SK-N-SH (cell line): ENCODE measurements around the gene LAMTOR4. TPM values are rescaled to one million over a fixed set of nuclear protein-coding genes. Genes with fewer than 3 reads are reported as not detected.

Experiments used
- CTCF ChIA-PET: fragments of 300-600, 350-600 bp; formaldehyde crosslinking; extraction: SDS; loops from one replicate; lab custom pipeline; 2021; lab: Yijun Ruan, JAX
- POLR2A ChIA-PET: fragments of 350-600 bp; sonication (Branson Sonifier 250); formaldehyde crosslinking; extraction: SDS; loops from one replicate; lab custom pipeline; 2020; ENCODE audit warnings: antibody characterized with exemption, inconsistent platforms; lab: Yijun Ruan, JAX
- DNase-seq: peaks from one replicate; pipeline ENCODE4 v3.0.0; 2012
- H2AFZ ChIP-seq: fragments of 200-600 bp; sonication (generic); 2 replicates; pipeline ENCODE4 v1.8.1; 2016; ENCODE audit warnings: antibody characterized with exemption, mild to moderate bottlenecking, low read depth
- H3F3A ChIP-seq: fragments of 200-600 bp; sonication (generic); replicated peaks from 2 replicates; pipeline ENCODE3; 2016; ENCODE audit warnings: antibody characterized with exemption, mild to moderate bottlenecking; ENCODE audit not compliant: insufficient read depth
- H3K27ac ChIP-seq, 2 experiments: fragments of 200-500 bp in 1 of 2; fragments of 200-600 bp in 1 of 2; sonication (Bioruptor generic) in 1 of 2; sonication (generic), shearing (Covaris generic) in 1 of 2; 2 replicates each; pipeline versions ENCODE4 v1.5.1 to v1.6.1; 2014 to 2016; ENCODE audit warnings: low read depth in 2 of 2, inconsistent platforms in 1 of 2, low read length in 1 of 2, mild to moderate bottlenecking in 1 of 2, mixed read lengths in 1 of 2
- H3K27me3 ChIP-seq: fragments of 200-600 bp; sonication (generic), shearing (Covaris generic); 2 replicates; pipeline ENCODE4 v1.6.1; 2016; ENCODE audit warnings: mixed run types; ENCODE audit not compliant: insufficient read depth
- H3K36me3 ChIP-seq, 2 experiments: fragments of 200-500 bp in 1 of 2; fragments of 200-600 bp in 1 of 2; sonication (Bioruptor generic) in 1 of 2; sonication (generic) in 1 of 2; replicated peaks in 1 of 2; 2 replicates each; pipeline versions ENCODE3 to v1.5.1; 2014 to 2016; ENCODE audit warnings: low read length in 1 of 2, mild to moderate bottlenecking in 1 of 2; ENCODE audit not compliant: insufficient read depth in 2 of 2, control insufficient read depth in 1 of 2
- H3K4me1 ChIP-seq, 2 experiments: fragments of 200-500 bp in 1 of 2; fragments of 200-600 bp in 1 of 2; sonication (Bioruptor generic) in 1 of 2; sonication (generic), shearing (Covaris generic) in 1 of 2; 2 replicates each; pipeline versions ENCODE4 v1.5.1 to v1.6.1; 2014 to 2016; ENCODE audit warnings: low read depth in 1 of 2, low read length in 1 of 2, mixed run types in 1 of 2; ENCODE audit not compliant: insufficient read depth in 2 of 2, control insufficient read depth in 1 of 2
- H3K4me2 ChIP-seq: fragments of 200-600 bp; sonication (generic), shearing (Covaris generic); 2 replicates; pipeline ENCODE4 v1.6.1; 2017; ENCODE audit warnings: mixed run types
- H3K4me3 ChIP-seq, 2 experiments: fragments of 200-500 bp in 1 of 2; fragments of 200-600 bp in 1 of 2; sonication (Bioruptor generic) in 1 of 2; sonication (generic), shearing (Covaris generic) in 1 of 2; 2 replicates each; pipeline versions ENCODE4 v1.5.1 to v1.8.1; 2014 to 2016; ENCODE audit warnings: low read depth in 2 of 2, inconsistent platforms in 1 of 2, low read length in 1 of 2, mild to moderate bottlenecking in 1 of 2, mixed read lengths in 1 of 2, moderate library complexity in 1 of 2
- H3K79me2 ChIP-seq: fragments of 200-600 bp; sonication (generic); 2 replicates; pipeline ENCODE4 v1.8.1; 2017; ENCODE audit warnings: mild to moderate bottlenecking; ENCODE audit not compliant: insufficient read depth
- H3K9ac ChIP-seq: fragments of 200-600 bp; sonication (generic); 2 replicates; pipeline ENCODE4 v1.6.1; 2017; ENCODE audit warnings: mixed run types
- H3K9me2 ChIP-seq: fragments of 200-600 bp; sonication (generic); 2 replicates; pipeline ENCODE4 v1.6.1; 2017; ENCODE audit warnings: mixed run types
- H3K9me3 ChIP-seq: fragments of 200-600 bp; sonication (generic); 2 replicates; pipeline ENCODE4 v1.6.1; 2017; ENCODE audit warnings: mixed run types, mild to moderate bottlenecking, moderate library complexity
- H4K20me1 ChIP-seq: fragments of 200-600 bp; sonication (generic); 2 replicates; pipeline ENCODE4 v1.6.1; 2017; ENCODE audit warnings: mild to moderate bottlenecking, mixed run types; ENCODE audit not compliant: insufficient read depth
- ELF1 ChIP-seq: IDR thresholded peaks from 2 replicates; pipeline ENCODE4 v1.4.0; 2012
- EZH2phosphoT487 ChIP-seq: fragments of 200-600 bp; sonication (generic); IDR thresholded peaks from 2 replicates; pipeline ENCODE4 v1.6.1; 2017; ENCODE audit warnings: low read depth, mixed run types, mild to moderate bottlenecking, antibody characterized with exemption, moderate library complexity, borderline replicate concordance
- FOSL2 ChIP-seq: IDR thresholded peaks from 2 replicates; pipeline ENCODE4 v1.4.0; 2012; ENCODE audit warnings: low read depth, mild to moderate bottlenecking, moderate library complexity, borderline replicate concordance
- GABPA ChIP-seq: IDR thresholded peaks from 2 replicates; pipeline ENCODE4 v1.4.0; 2012; ENCODE audit warnings: low read depth, mild to moderate bottlenecking
- MEF2A ChIP-seq: IDR thresholded peaks from 2 replicates; pipeline ENCODE4 v1.4.0; 2012; ENCODE audit warnings: low read depth, borderline replicate concordance
- NFIC ChIP-seq: IDR thresholded peaks from 2 replicates; pipeline ENCODE4 v1.4.0; 2012; ENCODE audit warnings: borderline replicate concordance
- POLR2AphosphoS5 ChIP-seq: IDR thresholded peaks from 2 replicates; pipeline ENCODE4 v1.6.1; 2012; ENCODE audit warnings: low read depth, low read length
- YY1 ChIP-seq: IDR thresholded peaks from 2 replicates; pipeline ENCODE4 v1.4.0; 2012; ENCODE audit warnings: low read depth, mild to moderate bottlenecking
- WGBS: methylation state at CpG from one replicate; pipeline ENCODE4 v1.1.6; 2017; ENCODE audit warnings: low lambda C conversion rate; 5-methylcytosine and 5-hydroxymethylcytosine counted together
- polyA plus RNA-seq, 3 experiments: library from polyadenylated mRNA; depleted of rRNA; stranded (reverse); fragments of >200 nt; gene quantifications; 2 replicates each; pipeline ENCODE4 v1.2.3, GENCODE V29; 2012
- TF ChIP-seq, protein P1 (sequence below): IDR thresholded peaks from 2 replicates; pipeline ENCODE4 v1.6.1; 2012; ENCODE audit warnings: mild to moderate bottlenecking, low read depth, low read length, moderate library complexity
- TF ChIP-seq, protein P2 (sequence below): IDR thresholded peaks from 2 replicates; pipeline ENCODE4 v1.4.0; 2012; ENCODE audit warnings: low read depth, borderline replicate concordance

LAMTOR4 gene
- polyA plus RNA-seq, 1 of the 3 experiments (the other 2 are of a cell fraction): 630 TPM

DNA sequence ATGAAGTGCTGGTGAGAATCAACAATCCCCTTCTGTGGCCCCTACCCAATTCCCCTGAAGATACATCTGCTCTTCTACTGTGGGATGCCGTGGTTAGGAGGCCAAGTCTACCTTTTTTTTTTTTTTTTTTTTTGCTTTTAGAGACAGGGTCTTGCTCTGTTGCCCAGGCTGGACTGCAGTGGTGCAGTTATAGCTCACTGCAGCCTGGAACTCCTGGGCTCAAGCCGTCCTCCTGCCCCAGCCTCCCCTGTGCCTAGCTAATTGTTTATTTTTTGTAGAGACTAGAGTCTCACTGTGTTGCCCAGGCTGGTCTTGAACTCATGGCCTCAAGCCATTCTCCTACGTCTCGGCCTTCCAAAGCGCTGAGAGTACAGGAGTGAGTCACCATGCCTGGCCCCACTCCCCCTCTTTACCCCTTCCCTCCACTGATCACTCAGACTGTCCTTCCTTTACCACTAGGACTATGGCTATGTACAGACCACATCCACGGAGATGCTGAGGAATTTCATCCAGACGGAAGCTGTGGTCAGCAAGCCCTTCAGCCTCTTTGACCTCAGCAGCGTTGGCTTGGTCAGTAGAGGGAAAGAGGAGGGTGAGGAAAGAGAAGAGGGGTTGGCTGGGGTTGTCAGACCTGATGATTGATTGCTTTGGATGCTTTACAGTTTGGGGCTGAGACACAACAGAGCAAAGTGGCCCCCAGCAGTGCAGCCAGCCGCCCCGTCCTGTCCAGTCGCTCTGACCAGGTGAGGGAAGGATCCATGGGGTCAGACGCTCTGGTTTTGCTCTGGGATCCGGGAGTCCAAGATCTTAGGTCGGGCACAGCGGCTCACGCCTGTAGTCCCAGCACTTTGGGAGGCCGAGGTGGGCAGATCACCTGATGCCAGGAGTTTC is 45.5 kb upstream of the LAMTOR4 start (continued):
- TF ChIP-seq YY1: no peak
- TF ChIP-seq NFIC: peak; percentile 5; the same call in 1 of the 2 replicates
- TF ChIP-seq, protein P1, sequence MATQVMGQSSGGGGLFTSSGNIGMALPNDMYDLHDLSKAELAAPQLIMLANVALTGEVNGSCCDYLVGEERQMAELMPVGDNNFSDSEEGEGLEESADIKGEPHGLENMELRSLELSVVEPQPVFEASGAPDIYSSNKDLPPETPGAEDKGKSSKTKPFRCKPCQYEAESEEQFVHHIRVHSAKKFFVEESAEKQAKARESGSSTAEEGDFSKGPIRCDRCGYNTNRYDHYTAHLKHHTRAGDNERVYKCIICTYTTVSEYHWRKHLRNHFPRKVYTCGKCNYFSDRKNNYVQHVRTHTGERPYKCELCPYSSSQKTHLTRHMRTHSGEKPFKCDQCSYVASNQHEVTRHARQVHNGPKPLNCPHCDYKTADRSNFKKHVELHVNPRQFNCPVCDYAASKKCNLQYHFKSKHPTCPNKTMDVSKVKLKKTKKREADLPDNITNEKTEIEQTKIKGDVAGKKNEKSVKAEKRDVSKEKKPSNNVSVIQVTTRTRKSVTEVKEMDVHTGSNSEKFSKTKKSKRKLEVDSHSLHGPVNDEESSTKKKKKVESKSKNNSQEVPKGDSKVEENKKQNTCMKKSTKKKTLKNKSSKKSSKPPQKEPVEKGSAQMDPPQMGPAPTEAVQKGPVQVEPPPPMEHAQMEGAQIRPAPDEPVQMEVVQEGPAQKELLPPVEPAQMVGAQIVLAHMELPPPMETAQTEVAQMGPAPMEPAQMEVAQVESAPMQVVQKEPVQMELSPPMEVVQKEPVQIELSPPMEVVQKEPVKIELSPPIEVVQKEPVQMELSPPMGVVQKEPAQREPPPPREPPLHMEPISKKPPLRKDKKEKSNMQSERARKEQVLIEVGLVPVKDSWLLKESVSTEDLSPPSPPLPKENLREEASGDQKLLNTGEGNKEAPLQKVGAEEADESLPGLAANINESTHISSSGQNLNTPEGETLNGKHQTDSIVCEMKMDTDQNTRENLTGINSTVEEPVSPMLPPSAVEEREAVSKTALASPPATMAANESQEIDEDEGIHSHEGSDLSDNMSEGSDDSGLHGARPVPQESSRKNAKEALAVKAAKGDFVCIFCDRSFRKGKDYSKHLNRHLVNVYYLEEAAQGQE: no peak
- peak; percentile 22; the same call in 1 of the 2 replicates for TF ChIP-seq POLR2AphosphoS5
- no peak for TF ChIP-seq ELF1
- TF ChIP-seq FOSL2: peak; percentile 86; the same call in 1 of the 2 replicates
- TF ChIP-seq, all 33 proteins: peak for 6

DNA sequence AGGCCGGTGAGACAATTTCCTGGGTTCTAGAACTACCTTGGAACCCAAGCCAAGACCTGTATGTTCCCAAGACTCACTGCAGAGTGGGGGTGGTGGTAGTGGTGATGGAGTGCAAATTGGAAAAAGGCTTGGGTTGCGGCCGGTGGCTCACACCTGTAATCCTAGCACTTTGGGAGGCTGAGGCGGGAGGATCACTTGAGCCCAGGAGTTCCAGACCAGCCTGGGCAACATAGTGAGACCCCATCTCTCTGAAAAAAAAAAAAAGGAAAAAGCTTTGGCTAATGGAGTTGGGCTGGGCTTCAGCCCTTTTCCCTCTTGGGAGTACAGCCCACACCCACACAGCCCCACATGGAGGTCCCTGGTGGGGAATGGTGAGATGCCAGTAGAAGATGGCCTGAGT is 43.2 kb upstream of the LAMTOR4 start:
- H2AFZ ChIP-seq: no peak overlapping the region
- H3K36me3 ChIP-seq: peaks cover 32 to 39% of the 10 kb centered on the region in 2 experiments
- CTCF ChIA-PET: interaction anchor here (1.6 kb wide), 1 partner anchor 27 kb away, joined by 5 read pairs; no protein-coding TSS in a partner anchor

More for the DNA sequence above, 43.2 kb upstream of the LAMTOR4 start:
- TF ChIP-seq, protein P2, sequence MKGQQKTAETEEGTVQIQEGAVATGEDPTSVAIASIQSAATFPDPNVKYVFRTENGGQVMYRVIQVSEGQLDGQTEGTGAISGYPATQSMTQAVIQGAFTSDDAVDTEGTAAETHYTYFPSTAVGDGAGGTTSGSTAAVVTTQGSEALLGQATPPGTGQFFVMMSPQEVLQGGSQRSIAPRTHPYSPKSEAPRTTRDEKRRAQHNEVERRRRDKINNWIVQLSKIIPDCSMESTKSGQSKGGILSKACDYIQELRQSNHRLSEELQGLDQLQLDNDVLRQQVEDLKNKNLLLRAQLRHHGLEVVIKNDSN: no peak
- TF ChIP-seq GABPA: no peak
- TF ChIP-seq MEF2A: no peak
- no peak for TF ChIP-seq EZH2phosphoT487
- Histone ChIP-seq H3F3A (peaks cover 40% of the 10 kb centered on the region), H3K4me1 (peaks cover 6 to 8% of the 10 kb centered on the region in 2 experiments; a peak in 3 of 4 replicates), H4K20me1 (peaks cover 4% of the 10 kb centered on the region; the same call in 1 of the 2 replicates), H3K79me2 (peaks cover 20% of the 10 kb centered on the region), H3K9me3 (no peaks in the 10 kb centered on the region), H3K27ac (no peak overlapping the region), H3K9me2 (no peaks in the 10 kb centered on the region), H3K4me3 (no peak overlapping the region), H3K27me3 (no peaks in the 10 kb centered on the region), H3K4me2 (no peak overlapping the region), H3K9ac (no peak overlapping the region)
- DNase-seq: no peak
- 98% methylated on average over 4 of the region's 4 CpGs for WGBS
- POLR2A ChIA-PET: interaction anchor here (0.7 to 1.5 kb wide), 3 partner anchors 15 to 55 kb away, joined by 3 read pairs; no protein-coding TSS in a partner anchor
